ENCODE data around the gene CALCA. TPM values are rescaled to one million over a fixed set of nuclear protein-coding genes. Genes with fewer than 3 reads are reported as not detected.

The CALCA gene
- total RNA-seq, 2 donors from 2014 or later, result not detected

DNA sequence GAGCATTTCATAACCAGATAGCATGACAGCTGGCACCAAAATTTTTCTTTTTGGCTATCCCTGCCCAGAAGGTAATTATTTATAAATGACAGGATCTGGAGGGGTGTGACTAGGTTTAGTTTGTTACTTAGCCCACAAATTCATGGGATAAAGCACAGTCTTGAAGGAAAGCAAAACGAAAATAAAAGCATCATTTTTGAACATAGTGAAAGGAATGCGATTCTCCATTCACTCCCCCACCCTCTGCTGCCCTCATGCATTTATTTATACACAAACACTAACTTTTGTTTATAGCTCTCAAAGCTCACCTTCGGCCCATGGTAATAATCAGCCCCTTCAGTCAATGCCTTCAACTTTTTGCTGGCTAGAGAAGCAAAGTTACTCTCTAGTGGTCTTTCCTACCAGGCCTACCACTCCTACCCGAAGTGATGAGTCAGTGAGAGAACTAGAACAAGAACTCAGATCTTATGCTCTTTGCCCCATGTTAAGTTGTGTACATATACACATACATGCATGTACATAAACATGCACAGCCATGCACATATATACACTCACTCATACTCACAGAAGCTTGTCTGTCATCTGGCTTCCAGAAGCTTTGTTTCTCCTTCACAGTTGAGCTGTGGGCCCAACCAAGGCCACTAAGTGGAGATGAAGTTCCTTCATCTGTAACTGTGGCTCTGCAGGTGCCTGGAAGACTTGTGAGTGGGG is 22.6 kb downstream of the CALCA start:
- Histone ChIP-seq H3K4me1 (no peaks in the 10 kb centered on the region), H3K27ac (no peak overlapping the region), H3K27me3 (no peaks in the 10 kb centered on the region), H3K4me3 (no peak overlapping the region), H3K9me3 (no peaks in the 10 kb centered on the region), H3K36me3 (replicated peaks in 1 of 2; ENCODE audit: insufficient read depth in 1 of 2, low read depth in 2 of 2) (no peaks in the 10 kb centered on the region)
- DNase-seq, result no peak
- ATAC-seq, result no peak
- 78 to 85% methylated on average over 4 of the region's 4 CpGs for WGBS, 2 donors
- intact Hi-C loops (cut with DNase I), result no loop called here
- TF ChIP-seq POLR2A (IDR thresholded peaks at IDR 0.05), result no peak
- TF ChIP-seq, protein P1, sequence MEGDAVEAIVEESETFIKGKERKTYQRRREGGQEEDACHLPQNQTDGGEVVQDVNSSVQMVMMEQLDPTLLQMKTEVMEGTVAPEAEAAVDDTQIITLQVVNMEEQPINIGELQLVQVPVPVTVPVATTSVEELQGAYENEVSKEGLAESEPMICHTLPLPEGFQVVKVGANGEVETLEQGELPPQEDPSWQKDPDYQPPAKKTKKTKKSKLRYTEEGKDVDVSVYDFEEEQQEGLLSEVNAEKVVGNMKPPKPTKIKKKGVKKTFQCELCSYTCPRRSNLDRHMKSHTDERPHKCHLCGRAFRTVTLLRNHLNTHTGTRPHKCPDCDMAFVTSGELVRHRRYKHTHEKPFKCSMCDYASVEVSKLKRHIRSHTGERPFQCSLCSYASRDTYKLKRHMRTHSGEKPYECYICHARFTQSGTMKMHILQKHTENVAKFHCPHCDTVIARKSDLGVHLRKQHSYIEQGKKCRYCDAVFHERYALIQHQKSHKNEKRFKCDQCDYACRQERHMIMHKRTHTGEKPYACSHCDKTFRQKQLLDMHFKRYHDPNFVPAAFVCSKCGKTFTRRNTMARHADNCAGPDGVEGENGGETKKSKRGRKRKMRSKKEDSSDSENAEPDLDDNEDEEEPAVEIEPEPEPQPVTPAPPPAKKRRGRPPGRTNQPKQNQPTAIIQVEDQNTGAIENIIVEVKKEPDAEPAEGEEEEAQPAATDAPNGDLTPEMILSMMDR (IDR thresholded peaks at IDR 0.05), result no peak

DNA sequence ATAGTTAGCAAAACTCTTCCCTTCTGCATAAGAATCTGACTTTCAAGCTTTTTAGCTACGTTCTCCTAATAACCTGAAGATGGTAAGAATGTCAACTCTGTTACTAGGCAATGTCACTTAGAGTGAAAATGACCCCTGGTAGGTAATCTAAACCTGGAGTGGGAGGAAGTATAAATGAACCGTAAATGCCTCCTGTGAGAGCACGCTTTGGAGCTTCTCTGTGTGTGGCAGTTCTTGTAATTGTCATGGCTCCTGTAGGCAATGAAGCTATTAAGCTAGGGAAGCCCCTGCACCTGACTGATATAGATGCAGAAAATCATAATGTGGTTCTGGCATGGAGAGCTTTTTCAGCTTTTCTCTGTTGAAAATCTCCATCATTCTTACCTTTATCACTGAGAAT is 29.4 kb downstream of the CALCA start:
- Histone ChIP-seq H3K36me3 (replicated peaks in 1 of 2; ENCODE audit: insufficient read depth in 1 of 2, low read depth in 2 of 2) (no peaks in the 10 kb centered on the region), H3K9me3 (no peaks in the 10 kb centered on the region), H3K27ac (no peak overlapping the region), H3K27me3 (no peaks in the 10 kb centered on the region), H3K4me3 (no peak overlapping the region), H3K4me1 (no peaks in the 10 kb centered on the region)
- intact Hi-C loops (cut with DNase I), result no loop called here
- ATAC-seq (no peak), DNase-seq (no peak)
- 36 to 55% methylated on average over 3 of the region's 3 CpGs for WGBS, 2 donors
- TF ChIP-seq POLR2A (IDR thresholded peaks at IDR 0.05), result no peak
- TF ChIP-seq, protein P1 (IDR thresholded peaks at IDR 0.05), result no peak

GRCh38 chr11:14938936-14939335 is 33.2 kb downstream of the CALCA start:
- intact Hi-C loops (cut with DNase I), result no loop called here
- ATAC-seq (no peak), DNase-seq (no peak)
- Histone ChIP-seq H3K4me1 (no peaks in the 10 kb centered on the region), H3K4me3 (no peak overlapping the region), H3K36me3 (replicated peaks in 1 of 2; ENCODE audit: insufficient read depth in 1 of 2, low read depth in 2 of 2) (no peaks in the 10 kb centered on the region), H3K9me3 (no peaks in the 10 kb centered on the region), H3K27ac (no peak overlapping the region), H3K27me3 (no peaks in the 10 kb centered on the region)
- TF ChIP-seq POLR2A (IDR thresholded peaks at IDR 0.05), result no peak
- WGBS, 2 donors, result 83 to 100% methylated on average over 1 of the region's 1 CpG

DNA sequence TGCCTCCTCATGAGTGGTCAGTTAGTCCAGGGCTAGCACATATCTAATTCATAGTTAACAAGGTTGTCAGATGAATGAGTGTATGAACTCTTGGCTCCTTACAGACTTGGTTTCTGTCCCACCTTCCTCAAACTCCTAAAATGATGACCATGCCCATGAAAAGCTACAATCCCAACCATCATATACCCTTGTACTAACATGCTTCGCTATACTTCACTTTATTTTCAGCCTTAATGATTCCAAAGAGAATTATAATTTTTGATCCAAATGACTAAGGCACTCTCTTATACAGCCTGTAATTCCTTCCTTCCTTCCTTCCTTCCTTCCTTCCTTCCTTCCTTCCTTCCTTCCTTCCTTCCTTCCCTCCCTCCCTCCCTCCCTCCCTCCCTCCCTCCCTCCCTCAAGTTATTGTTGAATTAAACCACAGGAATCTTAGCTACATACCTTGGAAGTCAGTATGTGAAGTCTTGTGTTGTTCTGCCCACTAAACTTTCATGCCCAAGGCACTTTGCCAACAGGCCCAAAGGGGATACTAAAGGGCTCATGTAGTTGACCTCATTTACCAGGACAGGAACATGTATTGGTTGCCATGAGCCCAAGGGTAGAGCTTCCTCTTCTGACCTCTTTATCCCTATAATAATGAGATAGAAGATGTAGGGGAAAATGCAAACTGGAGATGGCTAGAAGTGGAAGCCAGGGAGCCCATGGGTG is 37.4 kb downstream of the CALCA start:
- no peak for TF ChIP-seq POLR2A (IDR thresholded peaks at IDR 0.05)
- TF ChIP-seq, protein P1 (IDR thresholded peaks at IDR 0.05), result no peak
- intact Hi-C loops (cut with DNase I), result no loop called here
- no peak overlapping the region for H3K4me3 ChIP-seq
- H3K36me3 ChIP-seq (replicated peaks in 1 of 2; ENCODE audit: insufficient read depth in 1 of 2, low read depth in 2 of 2), result no peaks in the 10 kb centered on the region
- no peak for ATAC-seq
- H3K9me3 ChIP-seq, result no peaks in the 10 kb centered on the region
- no peak overlapping the region for H3K27ac ChIP-seq
- 97 to 100% methylated on average over 1 of the region's 1 CpG for WGBS, 2 donors
- no peaks in the 10 kb centered on the region for H3K4me1 ChIP-seq
- no peak for DNase-seq
- H3K27me3 ChIP-seq, result no peaks in the 10 kb centered on the region

GRCh38 chr11:14932447-14932846 is 39.7 kb downstream of the CALCA start:
- no peaks in the 10 kb centered on the region for H3K4me1 ChIP-seq
- H3K27ac ChIP-seq, result no peak overlapping the region
- no peak overlapping the region for H3K4me3 ChIP-seq
- DNase-seq (no peak), ATAC-seq (no peak)
- H3K36me3 ChIP-seq (replicated peaks in 1 of 2; ENCODE audit: insufficient read depth in 1 of 2, low read depth in 2 of 2), result no peaks in the 10 kb centered on the region
- H3K27me3 ChIP-seq, result no peaks in the 10 kb centered on the region
- intact Hi-C loops (cut with DNase I), result no loop called here
- TF ChIP-seq, protein P1 (IDR thresholded peaks at IDR 0.05), result no peak
- TF ChIP-seq POLR2A (IDR thresholded peaks at IDR 0.05), result no peak
- no peaks in the 10 kb centered on the region for H3K9me3 ChIP-seq

Data from body of pancreas (tissue), 4 donors.